Measurements from ENCODE around the gene GHR. TPM values are rescaled to one million over a fixed set of nuclear protein-coding genes. Genes with fewer than 3 reads are reported as not detected.

GHR gene
- polyA plus RNA-seq, 3 donors: not detected

DNA sequence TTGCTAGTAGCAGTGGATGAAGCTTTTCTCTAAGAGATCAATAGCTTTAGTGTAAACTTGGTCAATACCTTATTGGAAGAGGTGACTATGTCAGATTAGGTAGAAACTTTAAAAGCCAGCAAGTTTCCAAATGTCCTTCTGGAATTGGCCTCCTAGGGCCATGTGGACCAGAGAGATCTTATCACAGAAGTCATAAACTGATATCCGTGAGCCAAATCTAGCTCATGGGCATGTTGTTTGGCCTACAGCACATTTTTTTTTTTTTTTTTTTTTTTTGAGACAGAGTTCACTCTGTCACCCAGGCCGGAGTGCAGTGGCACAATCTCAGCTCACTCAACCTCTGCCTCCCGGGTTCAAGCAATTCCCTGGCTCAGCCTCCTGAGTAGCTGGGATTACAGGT lies 175.9 kb downstream of the GHR start:
- no peaks in the 10 kb centered on the region for H3K27me3 ChIP-seq (ENCODE audit: control insufficient read depth in 2 of 2, insufficient read depth in 2 of 2, low read length in 2 of 2)
- H3K9ac ChIP-seq (ENCODE audit: insufficient read depth, low read length, poor library complexity, severe bottlenecking): no peak overlapping the region
- H3K4me3 Mint-ChIP-seq: no peak overlapping the region
- no peak for DNase-seq
- H2AFZ ChIP-seq (ENCODE audit: insufficient read depth, low read depth, low read length, poor library complexity, severe bottlenecking): no peak overlapping the region
- no peak overlapping the region for H3K27ac ChIP-seq (ENCODE audit: low read depth in 1 of 2, low read length in 2 of 2)
- no peak overlapping the region for H3K27ac Mint-ChIP-seq
- no peak overlapping the region for H3K4me3 ChIP-seq (replicated peaks in 1 of 3; ENCODE audit: low read depth in 2 of 3, low read length in 3 of 3)
- intact Hi-C loops (cut with micrococcal nuclease): no loop called here
- TF ChIP-seq, protein P1, sequence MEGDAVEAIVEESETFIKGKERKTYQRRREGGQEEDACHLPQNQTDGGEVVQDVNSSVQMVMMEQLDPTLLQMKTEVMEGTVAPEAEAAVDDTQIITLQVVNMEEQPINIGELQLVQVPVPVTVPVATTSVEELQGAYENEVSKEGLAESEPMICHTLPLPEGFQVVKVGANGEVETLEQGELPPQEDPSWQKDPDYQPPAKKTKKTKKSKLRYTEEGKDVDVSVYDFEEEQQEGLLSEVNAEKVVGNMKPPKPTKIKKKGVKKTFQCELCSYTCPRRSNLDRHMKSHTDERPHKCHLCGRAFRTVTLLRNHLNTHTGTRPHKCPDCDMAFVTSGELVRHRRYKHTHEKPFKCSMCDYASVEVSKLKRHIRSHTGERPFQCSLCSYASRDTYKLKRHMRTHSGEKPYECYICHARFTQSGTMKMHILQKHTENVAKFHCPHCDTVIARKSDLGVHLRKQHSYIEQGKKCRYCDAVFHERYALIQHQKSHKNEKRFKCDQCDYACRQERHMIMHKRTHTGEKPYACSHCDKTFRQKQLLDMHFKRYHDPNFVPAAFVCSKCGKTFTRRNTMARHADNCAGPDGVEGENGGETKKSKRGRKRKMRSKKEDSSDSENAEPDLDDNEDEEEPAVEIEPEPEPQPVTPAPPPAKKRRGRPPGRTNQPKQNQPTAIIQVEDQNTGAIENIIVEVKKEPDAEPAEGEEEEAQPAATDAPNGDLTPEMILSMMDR (IDR thresholded peaks at IDR 0.05): no peak
- no peaks in the 10 kb centered on the region for H4K20me1 ChIP-seq (ENCODE audit: insufficient read depth, low read length)
- H3K27me3 Mint-ChIP-seq (ENCODE audit: low read depth in 3 of 3): peaks cover 0 to 2% (median 0%) of the 10 kb centered on the region in 3 donors
- H3K4me1 ChIP-seq (ENCODE audit: control insufficient read depth in 1 of 2, insufficient read depth in 2 of 2, low read length in 2 of 2): peaks cover 5% of the 10 kb centered on the region in 2 donors
- H3K9me3 Mint-ChIP-seq: no peaks in the 10 kb centered on the region
- H3K36me3 Mint-ChIP-seq: no peaks in the 10 kb centered on the region
- H3K36me3 ChIP-seq (replicated peaks in 1 of 2; ENCODE audit: control insufficient read depth in 1 of 2, insufficient read depth in 2 of 2, low read length in 2 of 2): no peaks in the 10 kb centered on the region
- peaks cover 5% of the 10 kb centered on the region for H3K4me1 Mint-ChIP-seq
- 100% methylated on average over 1 of the region's 3 CpGs for WGBS (ENCODE audit: insufficient coverage)
- H3K79me2 ChIP-seq (ENCODE audit: insufficient read depth, low read length): no peaks in the 10 kb centered on the region
- no peak overlapping the region for H3K4me2 ChIP-seq (replicated peaks; ENCODE audit: extremely low read depth, low read length, poor library complexity, severe bottlenecking)
- H3K9me3 ChIP-seq (replicated peaks in 1 of 2; ENCODE audit: control insufficient read depth in 1 of 2, insufficient read depth in 1 of 2, low read length in 2 of 2): no peaks in the 10 kb centered on the region

DNA sequence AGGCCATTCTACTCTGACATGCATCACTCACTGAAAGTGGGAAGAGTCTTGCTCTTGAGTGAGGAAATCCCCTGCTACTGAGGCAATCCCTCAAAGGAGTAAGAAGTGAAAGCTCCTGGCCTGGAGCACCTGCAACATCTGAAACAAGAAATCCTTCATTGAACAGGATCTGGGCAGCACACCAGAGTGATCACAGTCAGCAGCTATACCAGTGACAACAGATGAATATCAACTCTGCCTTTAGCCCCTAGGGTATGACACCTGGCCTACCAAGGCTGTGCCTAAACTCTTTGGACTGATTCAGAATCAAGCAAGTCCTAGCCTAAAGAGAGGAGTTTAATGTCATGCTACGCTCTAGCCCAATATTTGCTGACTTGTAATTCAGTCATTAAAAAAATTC lies 177.2 kb downstream of the GHR start:
- intact Hi-C loops (cut with micrococcal nuclease): no loop called here
- Histone ChIP-seq H3K4me2 (replicated peaks; ENCODE audit: extremely low read depth, low read length, poor library complexity, severe bottlenecking) (no peak overlapping the region), H3K27ac (ENCODE audit: low read depth in 1 of 2, low read length in 2 of 2) (no peak overlapping the region), H3K27me3 (ENCODE audit: control insufficient read depth in 2 of 2, insufficient read depth in 2 of 2, low read length in 2 of 2) (no peaks in the 10 kb centered on the region), H4K20me1 (ENCODE audit: insufficient read depth, low read length) (no peaks in the 10 kb centered on the region), H3K9ac (ENCODE audit: insufficient read depth, low read length, poor library complexity, severe bottlenecking) (no peak overlapping the region), H2AFZ (ENCODE audit: insufficient read depth, low read depth, low read length, poor library complexity, severe bottlenecking) (no peak overlapping the region), H3K4me1 (ENCODE audit: control insufficient read depth in 1 of 2, insufficient read depth in 2 of 2, low read length in 2 of 2) (no peaks in the 10 kb centered on the region), H3K36me3 (replicated peaks in 1 of 2; ENCODE audit: control insufficient read depth in 1 of 2, insufficient read depth in 2 of 2, low read length in 2 of 2) (no peaks in the 10 kb centered on the region), H3K79me2 (ENCODE audit: insufficient read depth, low read length) (no peaks in the 10 kb centered on the region), H3K4me3 (replicated peaks in 1 of 3; ENCODE audit: low read depth in 2 of 3, low read length in 3 of 3) (no peak overlapping the region), H3K9me3 (replicated peaks in 1 of 2; ENCODE audit: control insufficient read depth in 1 of 2, insufficient read depth in 1 of 2, low read length in 2 of 2) (no peaks in the 10 kb centered on the region)
- no CpG with 5 or more reads among the region's 1 CpG for WGBS (ENCODE audit: insufficient coverage)
- H3K27ac Mint-ChIP-seq: no peak overlapping the region
- peaks cover 3% of the 10 kb centered on the region for H3K4me1 Mint-ChIP-seq
- TF ChIP-seq, protein P1 (IDR thresholded peaks at IDR 0.05): no peak
- H3K27me3 Mint-ChIP-seq (ENCODE audit: low read depth in 3 of 3): peaks cover 0 to 2% (median 0%) of the 10 kb centered on the region in 3 donors
- no peak for DNase-seq
- no peaks in the 10 kb centered on the region for H3K9me3 Mint-ChIP-seq
- H3K36me3 Mint-ChIP-seq: no peaks in the 10 kb centered on the region
- H3K4me3 Mint-ChIP-seq: no peak overlapping the region
